Measurements from ENCODE around the gene OBP2A.

GRCh38 chr9:135584371-135584770 is 38.4 kb downstream of the OBP2A start:
- TF ChIP-seq, protein P1, sequence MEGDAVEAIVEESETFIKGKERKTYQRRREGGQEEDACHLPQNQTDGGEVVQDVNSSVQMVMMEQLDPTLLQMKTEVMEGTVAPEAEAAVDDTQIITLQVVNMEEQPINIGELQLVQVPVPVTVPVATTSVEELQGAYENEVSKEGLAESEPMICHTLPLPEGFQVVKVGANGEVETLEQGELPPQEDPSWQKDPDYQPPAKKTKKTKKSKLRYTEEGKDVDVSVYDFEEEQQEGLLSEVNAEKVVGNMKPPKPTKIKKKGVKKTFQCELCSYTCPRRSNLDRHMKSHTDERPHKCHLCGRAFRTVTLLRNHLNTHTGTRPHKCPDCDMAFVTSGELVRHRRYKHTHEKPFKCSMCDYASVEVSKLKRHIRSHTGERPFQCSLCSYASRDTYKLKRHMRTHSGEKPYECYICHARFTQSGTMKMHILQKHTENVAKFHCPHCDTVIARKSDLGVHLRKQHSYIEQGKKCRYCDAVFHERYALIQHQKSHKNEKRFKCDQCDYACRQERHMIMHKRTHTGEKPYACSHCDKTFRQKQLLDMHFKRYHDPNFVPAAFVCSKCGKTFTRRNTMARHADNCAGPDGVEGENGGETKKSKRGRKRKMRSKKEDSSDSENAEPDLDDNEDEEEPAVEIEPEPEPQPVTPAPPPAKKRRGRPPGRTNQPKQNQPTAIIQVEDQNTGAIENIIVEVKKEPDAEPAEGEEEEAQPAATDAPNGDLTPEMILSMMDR (IDR thresholded peaks at IDR 0.05) = no peak
- no peak for TF ChIP-seq POLR2A (IDR thresholded peaks at IDR 0.05)

Data from tibial nerve (tissue), 3 donors.